ENCODE measurements around the gene PIGT. TPM values are rescaled to one million over a fixed set of nuclear protein-coding genes. Genes with fewer than 3 reads are reported as not detected.

The PIGT gene
- total and polyA plus RNA-seq, 2 of the 13 experiments (the other 11 are each of a cell fraction or from before 2014, with no cell fraction given): 65.9 to 74.1 TPM

DNA sequence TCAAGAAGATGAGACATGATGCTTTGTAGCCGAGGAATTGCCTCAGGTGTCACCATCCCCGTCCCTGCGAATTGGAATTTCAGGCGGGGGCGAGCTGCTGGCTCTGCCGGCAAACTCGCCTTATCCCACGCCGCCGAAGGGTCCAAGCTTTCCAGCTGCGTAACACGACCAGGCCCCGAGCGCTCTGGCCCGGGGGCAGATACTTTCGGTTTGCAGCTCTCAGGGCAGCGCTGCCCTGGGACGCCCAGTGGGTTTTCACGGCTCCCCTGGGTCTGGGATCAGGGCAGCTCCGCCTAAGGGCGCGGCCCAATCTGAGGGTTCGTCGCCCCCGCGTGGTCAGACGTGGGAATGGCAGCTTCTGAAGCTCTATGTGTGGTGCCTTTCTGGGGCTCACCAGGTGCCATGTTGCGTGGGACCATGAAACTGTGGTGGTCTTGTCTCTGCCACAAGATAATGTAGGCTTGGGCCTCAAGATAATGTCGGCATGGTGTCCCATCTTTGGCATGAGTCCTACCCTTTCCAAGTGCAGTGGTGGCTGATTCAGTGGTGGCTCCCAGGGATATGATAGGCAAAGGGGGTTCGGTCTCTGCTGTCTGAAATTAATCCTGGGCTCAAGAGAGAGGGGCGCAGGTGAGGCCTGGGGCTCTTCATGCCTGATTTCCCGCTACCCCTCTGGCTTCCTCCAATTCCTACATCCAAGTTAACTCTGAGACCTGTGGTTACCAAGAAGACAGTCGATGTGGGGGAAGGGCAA lies 21.0 kb downstream of the PIGT start (continued):
- TF ChIP-seq, protein P1, sequence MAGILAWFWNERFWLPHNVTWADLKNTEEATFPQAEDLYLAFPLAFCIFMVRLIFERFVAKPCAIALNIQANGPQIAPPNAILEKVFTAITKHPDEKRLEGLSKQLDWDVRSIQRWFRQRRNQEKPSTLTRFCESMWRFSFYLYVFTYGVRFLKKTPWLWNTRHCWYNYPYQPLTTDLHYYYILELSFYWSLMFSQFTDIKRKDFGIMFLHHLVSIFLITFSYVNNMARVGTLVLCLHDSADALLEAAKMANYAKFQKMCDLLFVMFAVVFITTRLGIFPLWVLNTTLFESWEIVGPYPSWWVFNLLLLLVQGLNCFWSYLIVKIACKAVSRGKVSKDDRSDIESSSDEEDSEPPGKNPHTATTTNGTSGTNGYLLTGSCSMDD (CRISPR knock-in tag; IDR thresholded peaks at IDR 0.05): no peak
- no peak for TF ChIP-seq JUNB (CRISPR knock-in tag; IDR thresholded peaks at IDR 0.05; ENCODE audit: borderline replicate concordance)
- no peak for TF ChIP-seq HHEX (CRISPR knock-in tag; IDR thresholded peaks at IDR 0.05)
- peak; percentile 96 for TF ChIP-seq SMAD3 (CRISPR knock-in tag; IDR thresholded peaks at IDR 0.05)
- TF ChIP-seq ZNF678 (CRISPR knock-in tag; IDR thresholded peaks at IDR 0.05): no peak; the same call in 1 of the 2 replicates
- TF ChIP-seq, protein P2, sequence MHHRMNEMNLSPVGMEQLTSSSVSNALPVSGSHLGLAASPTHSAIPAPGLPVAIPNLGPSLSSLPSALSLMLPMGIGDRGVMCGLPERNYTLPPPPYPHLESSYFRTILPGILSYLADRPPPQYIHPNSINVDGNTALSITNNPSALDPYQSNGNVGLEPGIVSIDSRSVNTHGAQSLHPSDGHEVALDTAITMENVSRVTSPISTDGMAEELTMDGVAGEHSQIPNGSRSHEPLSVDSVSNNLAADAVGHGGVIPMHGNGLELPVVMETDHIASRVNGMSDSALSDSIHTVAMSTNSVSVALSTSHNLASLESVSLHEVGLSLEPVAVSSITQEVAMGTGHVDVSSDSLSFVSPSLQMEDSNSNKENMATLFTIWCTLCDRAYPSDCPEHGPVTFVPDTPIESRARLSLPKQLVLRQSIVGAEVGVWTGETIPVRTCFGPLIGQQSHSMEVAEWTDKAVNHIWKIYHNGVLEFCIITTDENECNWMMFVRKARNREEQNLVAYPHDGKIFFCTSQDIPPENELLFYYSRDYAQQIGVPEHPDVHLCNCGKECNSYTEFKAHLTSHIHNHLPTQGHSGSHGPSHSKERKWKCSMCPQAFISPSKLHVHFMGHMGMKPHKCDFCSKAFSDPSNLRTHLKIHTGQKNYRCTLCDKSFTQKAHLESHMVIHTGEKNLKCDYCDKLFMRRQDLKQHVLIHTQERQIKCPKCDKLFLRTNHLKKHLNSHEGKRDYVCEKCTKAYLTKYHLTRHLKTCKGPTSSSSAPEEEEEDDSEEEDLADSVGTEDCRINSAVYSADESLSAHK (CRISPR knock-in tag; IDR thresholded peaks at IDR 0.05; ENCODE audit: borderline replicate concordance): no peak
- TF ChIP-seq ZNF547 (CRISPR knock-in tag; IDR thresholded peaks at IDR 0.05): peak; percentile 78

- 20% methylated on average over 3 of the region's 3 CpGs for WGBS (ENCODE audit: low lambda C conversion rate)
- TF ChIP-seq FOXO4 (CRISPR knock-in tag; conservative IDR thresholded peaks at IDR 0.05) (0 out of 2 replicates have a peak, but pooled peaks have one; percentile 37), ZNF652 (CRISPR knock-in tag; IDR thresholded peaks at IDR 0.05; ENCODE audit: borderline replicate concordance, low read depth) (peak; percentile 72)
Measured at GRCh38 chr20:45440424-45440823, 24.5 kb downstream of the PIGT start.

More at GRCh38 chr20:45440424-45440823, 24.5 kb downstream of the PIGT start:
- in situ Hi-C loops (cut with HindIII; ENCODE audit: extremely low pct_ligation_motif_present, low pct_unique_long_range_greater_than_20kb) (no loop called here), intact Hi-C loops (cut with micrococcal nuclease; ENCODE audit: unreplicated experiment) (no loop called here)
- no peaks in the 10 kb centered on the region for H3K79me2 ChIP-seq (ENCODE audit: insufficient read depth, low read length)
- no peak for FAIRE-seq
- no TSS peak for BruUV-seq (replicated peaks)
- H3K9ac ChIP-seq (ENCODE audit: insufficient read depth, low read depth, low read length): no peak overlapping the region
- no peak for ATAC-seq
- no peak overlapping the region for H3K4me2 ChIP-seq (ENCODE audit: low read depth, low read length)
- POLR2A ChIA-PET: no interaction called here
- H3K27me3 ChIP-seq (ENCODE audit: control insufficient read depth in 1 of 2, insufficient read depth in 2 of 2, low read length in 2 of 2): 0 out of 5 replicates have a peak, but pooled peaks cover 0 to 1% of the 10 kb centered on the region in 2 experiments
- H3K4me1 ChIP-seq (ENCODE audit: insufficient read depth, low read length): peaks cover 6% of the 10 kb centered on the region; the same call in 1 of the 2 replicates
- no peak overlapping the region for H3K27ac ChIP-seq (ENCODE audit: extremely low read length, insufficient read depth, low read length)
- no peak overlapping the region for H3K4me3 ChIP-seq (replicated peaks in 1 of 3; ENCODE audit: insufficient read depth in 1 of 3, low read depth in 2 of 3, low read length in 3 of 3)
- H3K36me3 ChIP-seq (replicated peaks in 1 of 2; ENCODE audit: control insufficient read depth in 1 of 2, insufficient read depth in 2 of 2, low read length in 2 of 2): no peaks in the 10 kb centered on the region
- H3K9me3 ChIP-seq (ENCODE audit: low read length): no peaks in the 10 kb centered on the region
- H4K20me1 ChIP-seq (ENCODE audit: insufficient read depth, low read length): no peaks in the 10 kb centered on the region
- CTCF ChIA-PET (ENCODE audit: low intra/inter-chr PET ratio, low total read pairs): no interaction called here
- H2AFZ ChIP-seq (ENCODE audit: low read length): no peak overlapping the region
- DNase-seq (ENCODE audit: low spot score): no peak

Data from HepG2 (cell line).